Measurements from ENCODE around the gene FYN.
A peak's percentile ranks its signal among the peaks of the same experiment; 100 is the strongest.
"Not testable (repeated sequence)": the region's sequence is repeated elsewhere in the genome, so short reads cannot be mapped to it uniquely, and the experiment has no call there.

Gene FYN

DNA sequence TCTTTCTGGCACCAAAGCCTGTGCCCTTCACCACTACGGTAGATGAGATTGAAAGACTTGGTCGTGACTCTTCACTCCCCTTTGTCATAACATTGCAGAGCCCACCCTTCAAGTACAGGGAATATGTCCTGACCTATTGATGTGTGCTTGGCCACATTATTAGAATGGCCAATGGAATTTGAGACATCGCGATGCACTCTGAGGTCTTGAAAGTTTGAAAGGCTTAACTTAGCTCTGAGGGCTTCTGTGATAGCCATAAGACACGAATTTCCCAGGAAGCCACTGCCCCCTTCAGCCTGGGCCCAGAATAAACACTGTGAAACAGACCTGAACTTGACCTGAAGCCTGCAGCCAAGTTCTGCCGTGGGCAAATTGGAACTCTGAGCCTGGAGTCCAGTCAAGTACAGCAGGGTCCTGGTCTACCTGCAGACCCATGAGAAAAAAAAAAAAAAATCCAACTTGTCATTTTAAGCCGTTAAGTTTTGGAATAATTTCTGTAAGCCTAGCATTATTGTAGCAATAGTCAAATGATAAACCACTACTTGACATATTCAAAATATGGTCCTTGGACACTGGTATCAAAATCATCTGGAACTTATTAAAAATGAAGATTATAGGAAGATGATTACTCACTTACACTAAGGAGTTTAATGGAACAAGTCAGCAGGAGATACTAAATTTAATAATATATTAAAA lies 230.6 kb downstream of the FYN start:
- Histone ChIP-seq H3K27ac (ENCODE audit: low read depth, low read length, severe bottlenecking) (no peak overlapping the region), H3K36me3 (ENCODE audit: control insufficient read depth, insufficient read depth, low read length) (no peaks in the 10 kb centered on the region), H3K4me3 (ENCODE audit: extremely low read depth, insufficient read depth, low read length, poor library complexity, severe bottlenecking) (no peak overlapping the region), H3K9me3 (ENCODE audit: control insufficient read depth, low read length) (no peaks in the 10 kb centered on the region), H3K4me1 (ENCODE audit: control insufficient read depth, insufficient read depth, low read length, poor library complexity, severe bottlenecking) (no peaks in the 10 kb centered on the region)
- 49 to 69% methylated on average over 4 to 5 of the region's 7 CpGs for WGBS, 2 experiments (ENCODE audit: insufficient coverage in 2 of 2)

DNA sequence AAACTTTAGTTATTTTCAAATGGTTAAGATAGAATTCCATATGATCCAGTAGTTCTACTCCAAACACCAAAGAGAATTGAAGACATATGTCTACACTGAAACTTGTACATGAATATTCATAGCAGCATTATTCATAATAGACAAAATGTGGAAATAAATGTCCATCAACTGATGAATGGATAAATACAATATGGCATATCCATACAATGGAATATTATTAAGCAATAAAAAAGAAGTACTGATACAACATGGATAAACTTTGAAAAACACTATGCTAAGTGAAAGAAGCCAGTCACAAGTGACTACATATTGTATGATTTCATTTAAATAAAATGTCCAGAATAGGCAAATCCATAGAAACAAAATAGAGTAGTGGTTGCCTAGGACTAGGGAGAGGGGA lies 234.0 kb downstream of the FYN start:
- H3K9me3 ChIP-seq (ENCODE audit: control insufficient read depth, low read length) = no peaks in the 10 kb centered on the region
- no peak overlapping the region for H3K4me3 ChIP-seq (ENCODE audit: extremely low read depth, insufficient read depth, low read length, poor library complexity, severe bottlenecking)
- no peaks in the 10 kb centered on the region for H3K4me1 ChIP-seq (ENCODE audit: control insufficient read depth, insufficient read depth, low read length, poor library complexity, severe bottlenecking)
- H3K36me3 ChIP-seq (ENCODE audit: control insufficient read depth, insufficient read depth, low read length) = no peaks in the 10 kb centered on the region
- H3K27ac ChIP-seq (ENCODE audit: low read depth, low read length, severe bottlenecking) = no peak overlapping the region

DNA sequence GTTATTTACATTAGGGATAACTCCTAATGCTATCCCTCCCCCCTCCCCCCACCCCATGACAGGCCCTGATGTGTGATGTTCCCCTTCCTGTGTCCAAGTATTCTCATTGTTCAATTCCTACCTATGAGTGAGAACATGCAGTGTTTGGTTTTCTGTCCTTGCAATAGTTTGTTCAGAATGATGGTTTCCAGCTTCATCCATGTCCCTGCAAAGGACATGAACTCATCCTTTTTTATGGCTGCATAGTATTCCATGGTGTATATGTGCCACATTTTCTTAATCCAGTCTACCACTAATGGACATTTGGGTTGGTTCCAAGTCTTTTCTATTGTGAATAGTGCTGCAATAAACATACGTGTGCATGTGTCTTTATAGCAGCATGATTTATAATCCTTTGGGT lies 238.3 kb downstream of the FYN start:
- no CpG with 5 or more reads among the region's 1 CpG for WGBS, 2 experiments (ENCODE audit: insufficient coverage in 2 of 2)
- not testable (repeated sequence) for H3K4me3 ChIP-seq (ENCODE audit: extremely low read depth, insufficient read depth, low read length, poor library complexity, severe bottlenecking); H3K4me1 ChIP-seq (ENCODE audit: control insufficient read depth, insufficient read depth, low read length, poor library complexity, severe bottlenecking); H3K27ac ChIP-seq (ENCODE audit: low read depth, low read length, severe bottlenecking); H3K36me3 ChIP-seq (ENCODE audit: control insufficient read depth, insufficient read depth, low read length); H3K9me3 ChIP-seq (ENCODE audit: control insufficient read depth, low read length)

DNA sequence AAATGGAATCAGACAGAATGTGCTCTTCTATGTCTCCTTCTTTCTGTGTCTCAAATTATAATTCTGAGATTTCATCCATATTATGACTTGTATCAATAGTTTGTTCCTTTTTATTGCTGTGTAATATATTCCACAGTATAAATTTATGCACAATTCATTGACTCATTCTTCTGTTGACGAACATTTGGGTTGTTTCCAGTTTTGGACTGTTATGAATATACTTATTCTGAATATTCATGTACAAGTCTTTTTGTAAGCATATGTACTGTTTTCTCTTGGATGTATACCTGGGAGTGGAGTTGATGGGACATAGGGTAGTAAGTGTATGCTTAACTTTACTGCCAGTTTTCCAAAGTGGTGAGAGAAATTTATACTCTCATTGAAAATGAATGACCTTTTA lies 239.4 kb downstream of the FYN start:
- H3K27ac ChIP-seq (ENCODE audit: low read depth, low read length, severe bottlenecking) = no peak overlapping the region
- H3K4me1 ChIP-seq (ENCODE audit: control insufficient read depth, insufficient read depth, low read length, poor library complexity, severe bottlenecking) = no peaks in the 10 kb centered on the region
- no peak overlapping the region for H3K4me3 ChIP-seq (ENCODE audit: extremely low read depth, insufficient read depth, low read length, poor library complexity, severe bottlenecking)
- WGBS, 2 experiments (ENCODE audit: insufficient coverage in 2 of 2) = no CpG with 5 or more reads among the region's 1 CpG
- H3K36me3 ChIP-seq (ENCODE audit: control insufficient read depth, insufficient read depth, low read length) = no peaks in the 10 kb centered on the region
- no peaks in the 10 kb centered on the region for H3K9me3 ChIP-seq (ENCODE audit: control insufficient read depth, low read length)

DNA sequence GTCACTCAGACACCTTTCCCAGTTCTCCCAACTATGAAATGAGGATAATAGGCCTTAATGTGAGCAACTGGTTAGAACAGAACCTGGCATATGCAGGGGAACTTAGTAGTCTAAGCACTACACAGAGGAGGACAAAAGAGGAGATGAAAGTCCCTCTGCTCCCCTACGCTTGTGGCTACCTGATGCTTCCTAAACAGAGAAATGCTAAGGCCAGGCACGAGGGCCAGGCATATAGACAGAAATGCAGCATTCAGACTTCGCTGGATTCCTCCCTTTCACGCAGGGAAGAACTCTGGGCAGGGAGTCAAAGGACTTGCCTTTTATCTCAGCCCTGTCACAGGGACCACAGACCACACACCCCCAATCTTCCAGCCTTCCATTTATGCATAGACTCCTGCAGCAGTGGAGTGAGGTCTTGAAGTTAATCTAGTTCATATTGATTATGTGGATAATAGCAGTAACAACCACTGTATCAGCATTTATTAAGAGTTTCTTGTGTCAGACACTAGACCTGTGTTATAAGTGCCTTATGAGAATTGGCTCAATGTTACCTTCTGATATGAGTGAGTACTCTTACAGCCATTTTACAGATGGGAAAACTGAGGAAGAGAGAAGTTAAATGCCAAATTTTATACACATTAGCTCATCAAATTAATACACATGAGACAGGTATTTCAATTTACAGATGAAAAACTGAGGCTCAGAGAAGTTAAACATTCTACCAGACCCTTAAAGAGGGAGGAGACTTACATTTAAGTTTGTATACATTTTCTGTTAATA lies 240.6 kb downstream of the FYN start:
- 67 to 80% methylated on average over 2 to 4 of the region's 4 CpGs for WGBS, 2 experiments (ENCODE audit: insufficient coverage in 2 of 2)
- H3K36me3 ChIP-seq (ENCODE audit: control insufficient read depth, insufficient read depth, low read length) = no peaks in the 10 kb centered on the region
- no peak overlapping the region for H3K27ac ChIP-seq (ENCODE audit: low read depth, low read length, severe bottlenecking)

DNA sequence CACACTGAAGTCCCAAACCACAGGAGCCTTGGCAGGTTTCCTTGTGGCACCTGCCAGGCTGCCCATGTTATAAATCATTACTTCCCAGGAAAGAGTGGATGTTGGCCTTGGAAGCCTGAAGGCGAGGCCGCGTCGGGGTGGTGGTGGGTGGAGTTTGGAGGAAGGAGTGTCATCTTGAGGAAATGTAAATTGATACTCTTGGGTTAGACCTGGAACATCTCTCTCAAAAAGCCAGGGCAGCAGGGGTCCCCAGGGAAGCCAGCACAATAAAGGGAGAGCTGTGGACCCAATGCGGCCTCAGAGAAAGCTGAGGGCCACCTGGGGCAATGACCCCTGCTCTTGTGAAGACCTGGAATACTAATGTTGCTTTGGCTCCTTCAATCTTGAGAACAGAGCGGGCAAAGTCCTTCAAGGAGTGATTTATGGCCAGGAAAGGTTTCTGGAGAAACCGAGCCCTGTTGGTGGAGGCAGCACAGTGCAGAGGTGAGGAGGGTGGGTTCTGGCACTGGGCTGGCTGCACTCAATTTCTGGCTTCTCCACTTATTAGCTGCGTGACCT lies 241.3 kb downstream of the FYN start:
- Histone ChIP-seq H3K9me3 (ENCODE audit: control insufficient read depth, low read length) (no peaks in the 10 kb centered on the region), H3K36me3 (ENCODE audit: control insufficient read depth, insufficient read depth, low read length) (no peaks in the 10 kb centered on the region), H3K27ac (ENCODE audit: low read depth, low read length, severe bottlenecking) (no peak overlapping the region), H3K4me3 (ENCODE audit: extremely low read depth, insufficient read depth, low read length, poor library complexity, severe bottlenecking) (no peak overlapping the region), H3K4me1 (ENCODE audit: control insufficient read depth, insufficient read depth, low read length, poor library complexity, severe bottlenecking) (no peaks in the 10 kb centered on the region)
- WGBS, 2 experiments (ENCODE audit: insufficient coverage in 2 of 2) = 49 to 69% methylated on average over 2 to 6 of the region's 8 CpGs

More for the DNA sequence above, 240.6 kb downstream of the FYN start:
- no peak overlapping the region for H3K4me3 ChIP-seq (ENCODE audit: extremely low read depth, insufficient read depth, low read length, poor library complexity, severe bottlenecking)
- no peaks in the 10 kb centered on the region for H3K4me1 ChIP-seq (ENCODE audit: control insufficient read depth, insufficient read depth, low read length, poor library complexity, severe bottlenecking)
- no peaks in the 10 kb centered on the region for H3K9me3 ChIP-seq (ENCODE audit: control insufficient read depth, low read length)

DNA sequence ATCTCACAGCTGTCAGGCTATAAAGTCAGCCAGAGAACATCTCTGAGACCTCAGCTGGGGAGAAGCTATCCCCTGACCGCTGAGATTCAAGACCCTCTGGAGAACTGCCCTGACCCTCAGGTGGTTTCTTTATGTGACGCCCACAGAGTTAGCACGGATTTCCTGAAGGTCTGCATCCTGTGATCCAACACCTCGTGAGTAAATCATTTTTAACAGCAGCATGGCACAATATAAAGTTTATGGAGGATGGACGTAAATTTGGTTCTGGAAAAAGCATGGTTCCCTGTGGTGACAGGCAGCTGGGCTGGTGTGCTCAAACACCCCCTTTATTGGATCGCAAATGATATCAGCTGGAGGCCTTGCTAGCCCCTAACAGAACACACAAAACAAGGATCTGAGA lies 242.2 kb downstream of the FYN start:
- peaks cover under 1% of the 10 kb centered on the region for H3K4me1 ChIP-seq (ENCODE audit: control insufficient read depth, insufficient read depth, low read length, poor library complexity, severe bottlenecking)
- no peak overlapping the region for H3K27ac ChIP-seq (ENCODE audit: low read depth, low read length, severe bottlenecking)
- 67 to 72% methylated on average over 4 to 5 of the region's 6 CpGs for WGBS, 2 experiments (ENCODE audit: insufficient coverage in 2 of 2)
- H3K36me3 ChIP-seq (ENCODE audit: control insufficient read depth, insufficient read depth, low read length) = no peaks in the 10 kb centered on the region
- H3K9me3 ChIP-seq (ENCODE audit: control insufficient read depth, low read length) = no peaks in the 10 kb centered on the region
- no peak overlapping the region for H3K4me3 ChIP-seq (ENCODE audit: extremely low read depth, insufficient read depth, low read length, poor library complexity, severe bottlenecking)

DNA sequence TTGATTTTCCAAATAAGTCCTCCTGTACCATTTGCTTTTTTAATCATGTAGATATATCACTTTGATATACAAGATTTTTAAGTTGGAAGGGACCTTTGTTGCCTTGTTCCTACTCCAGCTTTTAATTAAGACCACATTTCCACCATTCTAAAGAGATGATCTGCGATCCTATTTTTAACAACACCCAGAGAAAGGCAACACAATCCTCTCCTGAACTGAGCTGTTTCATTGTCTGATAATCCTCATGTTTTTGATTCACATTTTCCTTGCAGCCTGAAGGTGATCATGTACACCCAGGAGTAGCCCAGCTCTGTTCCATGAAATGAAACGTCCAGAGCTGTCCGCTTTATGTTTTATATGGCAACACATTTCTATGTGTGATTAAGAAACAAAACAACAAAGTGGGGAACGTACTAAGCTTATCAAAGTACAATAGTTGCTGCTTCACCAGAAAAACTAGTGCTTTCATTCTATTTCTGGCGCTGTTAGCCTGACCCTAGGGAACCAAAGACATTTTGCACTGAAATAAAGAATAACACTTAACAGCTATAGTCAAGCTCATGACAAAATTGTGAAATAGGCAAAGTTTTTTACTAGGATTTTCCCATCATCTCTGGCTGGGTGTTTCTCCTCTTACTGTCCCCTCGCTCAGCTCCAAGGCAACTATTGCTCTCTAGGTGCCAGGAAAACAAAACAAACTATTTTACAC lies 245.0 kb downstream of the FYN start:
- WGBS, 2 experiments (ENCODE audit: insufficient coverage in 2 of 2) = 78 to 92% methylated on average over 3 to 5 of the region's 6 CpGs
- no peak overlapping the region for H3K27ac ChIP-seq (ENCODE audit: low read depth, low read length, severe bottlenecking)

DNA sequence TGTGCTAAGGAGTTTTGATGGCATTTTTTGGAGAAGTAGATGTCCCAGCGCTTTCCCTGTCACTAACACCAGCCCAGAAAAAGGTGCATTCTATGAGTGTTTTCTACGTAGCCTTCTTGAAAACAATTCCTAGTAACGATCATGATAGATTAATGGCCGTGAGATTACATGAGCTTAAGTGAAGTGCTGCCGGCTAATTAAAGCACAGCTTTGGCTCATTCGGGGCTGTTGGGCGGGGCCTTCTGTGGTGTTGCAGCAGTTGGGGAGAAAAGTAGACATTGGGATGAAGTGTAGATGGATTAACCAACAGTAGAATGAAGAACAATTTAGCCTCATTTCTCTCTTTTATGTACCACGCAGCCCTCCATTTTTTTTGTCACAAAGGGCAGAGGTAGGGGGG lies 246.8 kb downstream of the FYN start:
- 89 to 91% methylated on average over 6 of the region's 8 CpGs for WGBS, 2 experiments (ENCODE audit: insufficient coverage in 2 of 2)
- Histone ChIP-seq H3K27ac (ENCODE audit: low read depth, low read length, severe bottlenecking) (no peak overlapping the region), H3K9me3 (ENCODE audit: control insufficient read depth, low read length) (no peaks in the 10 kb centered on the region), H3K36me3 (ENCODE audit: control insufficient read depth, insufficient read depth, low read length) (no peaks in the 10 kb centered on the region), H3K4me1 (ENCODE audit: control insufficient read depth, insufficient read depth, low read length, poor library complexity, severe bottlenecking) (peaks cover 12% of the 10 kb centered on the region), H3K4me3 (ENCODE audit: extremely low read depth, insufficient read depth, low read length, poor library complexity, severe bottlenecking) (no peak overlapping the region)

More for the DNA sequence above, 245.0 kb downstream of the FYN start:
- H3K4me3 ChIP-seq (ENCODE audit: extremely low read depth, insufficient read depth, low read length, poor library complexity, severe bottlenecking) = no peak overlapping the region
- no peaks in the 10 kb centered on the region for H3K36me3 ChIP-seq (ENCODE audit: control insufficient read depth, insufficient read depth, low read length)
- H3K4me1 ChIP-seq (ENCODE audit: control insufficient read depth, insufficient read depth, low read length, poor library complexity, severe bottlenecking) = peaks cover 9% of the 10 kb centered on the region
- H3K9me3 ChIP-seq (ENCODE audit: control insufficient read depth, low read length) = no peaks in the 10 kb centered on the region

DNA sequence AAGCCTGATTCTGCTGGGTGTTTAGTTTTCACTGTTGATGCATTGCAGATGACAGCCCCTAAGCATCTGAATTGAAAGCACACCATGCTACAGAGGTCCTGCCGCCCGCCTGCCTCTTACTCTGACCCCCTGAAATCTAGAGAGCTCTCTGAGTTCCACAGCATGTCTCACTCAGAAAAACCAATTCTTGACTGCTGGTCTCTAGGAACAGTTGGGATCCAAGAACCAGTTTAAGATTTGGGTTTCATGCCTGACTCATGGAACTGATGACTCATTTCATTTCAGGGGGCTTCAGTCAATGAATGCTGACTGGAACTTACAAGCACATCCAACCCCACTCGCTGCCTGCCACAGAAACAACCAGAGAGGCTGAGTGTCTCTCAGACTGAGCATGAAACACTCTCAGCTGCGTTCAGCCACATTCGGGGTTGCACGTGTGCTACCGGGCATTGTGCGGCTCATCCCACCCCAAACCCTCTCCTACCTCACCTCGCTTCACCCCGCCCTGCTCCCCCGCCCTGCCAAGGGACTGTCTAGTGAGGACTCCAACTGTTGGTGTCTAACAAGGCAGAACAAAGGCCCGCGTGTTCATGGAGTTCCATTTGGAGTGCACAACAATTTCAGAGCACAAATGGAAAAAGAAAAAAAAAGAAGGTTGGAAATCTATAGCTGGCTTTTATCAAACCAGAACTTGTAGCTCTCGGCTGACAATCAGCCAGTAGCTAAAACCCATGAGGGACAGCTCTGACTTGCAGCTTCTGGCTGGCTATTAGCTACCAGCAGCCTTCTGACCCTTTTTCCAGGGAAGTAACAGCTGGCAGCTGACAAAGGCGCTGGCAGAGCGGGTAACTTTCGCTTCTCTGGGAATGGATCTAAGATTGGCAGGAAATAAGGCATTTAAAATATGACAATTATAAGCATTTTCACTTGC lies 247.5 kb downstream of the FYN start:
- H3K4me3 ChIP-seq (ENCODE audit: extremely low read depth, insufficient read depth, low read length, poor library complexity, severe bottlenecking) = no peak overlapping the region
- H3K4me1 ChIP-seq (ENCODE audit: control insufficient read depth, insufficient read depth, low read length, poor library complexity, severe bottlenecking) = peaks cover 12% of the 10 kb centered on the region
- H3K27ac ChIP-seq (ENCODE audit: low read depth, low read length, severe bottlenecking) = peak overlapping the region; percentile 49

More for the DNA sequence above, 247.5 kb downstream of the FYN start:
- WGBS, 2 experiments (ENCODE audit: insufficient coverage in 2 of 2) = 86 to 87% methylated on average over 13 to 14 of the region's 17 CpGs
- no peaks in the 10 kb centered on the region for H3K36me3 ChIP-seq (ENCODE audit: control insufficient read depth, insufficient read depth, low read length)
- H3K9me3 ChIP-seq (ENCODE audit: control insufficient read depth, low read length) = no peaks in the 10 kb centered on the region
